K562 (cell line): ENCODE measurements around the gene WDR54. TPM values are rescaled to one million over a fixed set of nuclear protein-coding genes. Genes with fewer than 3 reads are reported as not detected.

ENCODE experiments used
- ATAC-seq: fragments of 200-7000 bp; cut with Tn5 transposase; 3 replicates; pipeline ENCODE4 v1.9.1; 2020; ENCODE audit warnings: moderate library complexity
- BruUV-seq: library from RNA; stranded (reverse); fragments of 400-500 nt; replicated peaks from 2 replicates; lab custom pipeline; 2021; lab: Mats Ljungman, UMichigan
- CTCF ChIA-PET: fragments of 300-600 bp; formaldehyde crosslinking; extraction: SDS; loops from one replicate; lab custom pipeline; 2021; ENCODE audit warnings: low intra/inter-chr PET ratio; lab: Yijun Ruan, JAX
- POLR2A ChIA-PET: fragments of 300-600, 350-650 bp; sonication (Branson Sonifier 250); formaldehyde crosslinking; extraction: SDS; loops from one replicate; lab custom pipeline; 2021; ENCODE audit warnings: antibody characterized with exemption, inconsistent platforms; lab: Yijun Ruan, JAX
- DNase-seq, 4 experiments: peaks; one replicate each; pipeline versions ENCODE4 v3.0.0 to v3.0.0-alpha.2; 2011 to 2018; ENCODE audit warnings: low spot score in 3 of 4, mixed read lengths in 3 of 4; ENCODE audit errors: extremely low read depth in 1 of 4
- FAIRE-seq: peaks from 2 replicates; lab custom pipeline; 2011; peaks lifted over from hg19 to GRCh38; lab: Jason Lieb, UNC
- H2AFZ ChIP-seq: 2 replicates; pipeline ENCODE4 v1.6.0; 2011; ENCODE audit warnings: low read depth, low read length, control low read depth, inconsistent platforms
- H3K27ac ChIP-seq: fragments of 200-600 bp; 3 replicates; pipeline ENCODE4 v1.8.0; 2011; ENCODE audit warnings: low read depth, mild to moderate bottlenecking, control low read depth, inconsistent platforms, low read length, moderate library complexity, mixed read lengths; ENCODE audit errors: extremely low read depth
- H3K27me3 ChIP-seq, 2 experiments: fragments of 300-600 bp in 1 of 2; 2 replicates in 1 of 2; 3 replicates in 1 of 2; pipeline versions ENCODE4 v1.6.0 to v1.8.0; 2011; ENCODE audit warnings: inconsistent platforms in 2 of 2, low read length in 2 of 2, mild to moderate bottlenecking in 1 of 2, mixed read lengths in 1 of 2, moderate library complexity in 1 of 2; ENCODE audit not compliant: control insufficient read depth in 2 of 2, insufficient read depth in 2 of 2
- H3K36me3 ChIP-seq: fragments of 300-600 bp; 3 replicates; pipeline ENCODE4 v1.8.0; 2011; ENCODE audit warnings: mild to moderate bottlenecking, low read length, inconsistent platforms; ENCODE audit not compliant: control insufficient read depth, insufficient read depth
- H3K4me1 ChIP-seq, 2 experiments: fragments of 200-600 bp in 1 of 2; replicated peaks in 1 of 2; 2 replicates in 1 of 2; 3 replicates in 1 of 2; pipeline versions ENCODE4 v1.5.1 to v1.8.0; 2011; ENCODE audit warnings: inconsistent platforms in 2 of 2, low read length in 2 of 2, mild to moderate bottlenecking in 1 of 2, mixed read lengths in 1 of 2, moderate library complexity in 1 of 2; ENCODE audit not compliant: control insufficient read depth in 2 of 2, insufficient read depth in 2 of 2
- H3K4me2 ChIP-seq: 2 replicates; pipeline ENCODE4 v1.6.1; 2011; ENCODE audit warnings: low read length, control low read depth, inconsistent platforms, mixed read lengths; ENCODE audit not compliant: insufficient read depth
- H3K4me3 ChIP-seq: fragments of 200-600 bp; sonication (generic), shearing (Covaris generic); 2 replicates; pipeline ENCODE4 v1.5.1; 2016; ENCODE audit warnings: control low read depth, inconsistent platforms
- H3K79me2 ChIP-seq: fragments of 200-600 bp; 3 replicates; pipeline ENCODE4 v1.8.0; 2011; ENCODE audit warnings: low read length, inconsistent platforms; ENCODE audit not compliant: control insufficient read depth, insufficient read depth
- H3K9ac ChIP-seq, 2 experiments: 2 replicates each; pipeline versions ENCODE4 v1.6.0 to v1.6.1; 2011; ENCODE audit warnings: low read depth in 2 of 2, low read length in 2 of 2, control low read depth in 1 of 2, inconsistent platforms in 1 of 2, mild to moderate bottlenecking in 1 of 2, mixed read lengths in 1 of 2; ENCODE audit not compliant: insufficient read depth in 1 of 2
- H3K9me1 ChIP-seq: one replicate; pipeline ENCODE4 v1.6.0; 2011; ENCODE audit warnings: inconsistent platforms, mild to moderate bottlenecking, low read length, moderate library complexity; ENCODE audit not compliant: control insufficient read depth, insufficient read depth
- H3K9me3 ChIP-seq: replicated peaks from 2 replicates; pipeline ENCODE4 v1.5.1; 2011; ENCODE audit warnings: low read depth, low read length, inconsistent platforms; ENCODE audit not compliant: control insufficient read depth, insufficient read depth
- H4K20me1 ChIP-seq: replicated peaks from 2 replicates; pipeline ENCODE4 v1.6.1; 2011; ENCODE audit warnings: low read length, inconsistent platforms, mixed read lengths; ENCODE audit not compliant: control insufficient read depth, insufficient read depth
- DPF2 ChIP-seq: fragments of 450-650 bp; IDR thresholded peaks from 2 replicates; pipeline ENCODE4 v1.6.1; 2016
- ILF3 ChIP-seq: fragments of 450-650 bp; IDR thresholded peaks from 2 replicates; pipeline ENCODE4 v1.6.1; 2018; ENCODE audit warnings: antibody characterized with exemption, mild to moderate bottlenecking, moderate library complexity, borderline replicate concordance
- PCBP1 ChIP-seq: fragments of 200-400 bp; formaldehyde crosslinking; IDR thresholded peaks from 2 replicates; pipeline ENCODE4 v1.6.1; 2018; ENCODE audit warnings: mild to moderate bottlenecking, low read depth, low read length; ENCODE audit not compliant: poor library complexity, severe bottlenecking
- PRMT5 ChIP-seq: sonication (generic); formaldehyde crosslinking; IDR thresholded peaks from 2 replicates; pipeline ENCODE4 v1.5.0; 2020; ENCODE audit warnings: missing genetic modification reagents
- RB1 ChIP-seq: fragments of 450-650 bp; IDR thresholded peaks from 2 replicates; pipeline ENCODE4 v1.6.1; 2017; ENCODE audit warnings: low read depth, mild to moderate bottlenecking
- SIX5 ChIP-seq, 2 experiments: IDR thresholded peaks; 2 replicates each; pipeline ENCODE4 v1.6.1; 2011; ENCODE audit warnings: low read length in 2 of 2, borderline replicate concordance in 1 of 2, low read depth in 1 of 2, mild to moderate bottlenecking in 1 of 2, moderate library complexity in 1 of 2; ENCODE audit not compliant: insufficient read depth in 1 of 2
- SRF ChIP-seq, 2 experiments: fragments of 250-450, 450-650 bp in 1 of 2; sonication (Bioruptor Pico) in 1 of 2; sonication (generic) in 1 of 2; formaldehyde crosslinking; IDR thresholded peaks; 2 replicates each; pipeline versions ENCODE4 v1.5.0 to v1.5.1; 2020 to 2022; ENCODE audit warnings: mild to moderate bottlenecking in 1 of 2, missing genetic modification reagents in 1 of 2
- TRIM25 ChIP-seq: fragments of 450-650 bp; IDR thresholded peaks from 2 replicates; pipeline ENCODE4 v1.7.0; 2016; ENCODE audit warnings: borderline replicate concordance
- U2AF1 ChIP-seq: fragments of 200-400 bp; formaldehyde crosslinking; optimal IDR thresholded peaks from 2 replicates; pipeline ENCODE3; 2017; ENCODE audit warnings: mild to moderate bottlenecking, low read depth, low read length, moderate library complexity
- YY1 ChIP-seq, 3 experiments: IDR thresholded peaks; 2 replicates each; pipeline ENCODE4 v1.6.1; 2011; ENCODE audit warnings: low read length in 2 of 3, mild to moderate bottlenecking in 2 of 3, moderate library complexity in 2 of 3, borderline replicate concordance in 1 of 3, control low read depth in 1 of 3, low read depth in 1 of 3; ENCODE audit not compliant: insufficient read depth in 3 of 3, insufficient replicate concordance in 2 of 3, control insufficient read depth in 1 of 3, insufficient read length in 1 of 3; ENCODE audit errors: extremely low read depth in 1 of 3
- ZBTB43 ChIP-seq: sonication (generic); formaldehyde crosslinking; IDR thresholded peaks from 2 replicates; pipeline ENCODE4 v1.8.0; 2023; ENCODE audit warnings: mild to moderate bottlenecking, missing genetic modification reagents
- ZNF316 ChIP-seq: fragments of 450-650 bp; IDR thresholded peaks from 2 replicates; pipeline ENCODE4 v1.6.1; 2016
- ZNF347 ChIP-seq: fragments of 450-650 bp; formaldehyde crosslinking; IDR thresholded peaks from 2 replicates; pipeline ENCODE4 v1.4.0; 2020; ENCODE audit warnings: low read depth, mild to moderate bottlenecking, moderate library complexity
- WGBS: fragments of 100-300 bp; shearing (Covaris generic); methylation state at CpG from one replicate; pipeline ENCODE4 v1.1.6; 2016; ENCODE audit warnings: low coverage, mixed read lengths; ENCODE audit not compliant: insufficient coverage; ENCODE audit errors: missing lambda C conversion rate; 5-methylcytosine and 5-hydroxymethylcytosine counted together
- in situ Hi-C: fragments of 300-500 bp; cut with MboI; formaldehyde crosslinking; loops from 4 replicates; pipeline ENCODE4 v1.15.0; 2018; ENCODE audit warnings: inconsistent platforms, mixed read lengths
- intact Hi-C: fragments of 100-400 bp; cut with micrococcal nuclease; formaldehyde crosslinking; loops from 2 replicates; pipeline ENCODE4 v1.14.2; 2022
- polyA plus RNA-seq, 8 experiments: library from polyadenylated mRNA; depleted of rRNA in 4 of 8; stranded (reverse) in 5 of 8; unstranded in 3 of 8; fragments of >200 nt; fragmentation: Nextera tagmentation in 2 of 8; fragmentation: Illumina TruSeq in 1 of 8; extraction: Ambion mirVana in 2 of 8; extraction: Trizol in 1 of 8; gene quantifications; 2 replicates each; pipeline versions ENCODE4 v1.2.1 to v1.2.3, GENCODE V29; 2011 to 2014; ENCODE audit warnings: inconsistent platforms in 1 of 8, missing spikeins in 1 of 8
- total RNA-seq, 7 experiments: library from RNA; depleted of rRNA in 6 of 7; stranded (reverse); fragments of >200 nt in 6 of 7; fragmentation: Illumina TruSeq in 2 of 7; extraction: Trizol in 2 of 7; gene quantifications; 2 replicates each; pipeline versions ENCODE4 v1.2.1 to v1.2.3, GENCODE V29; 2011 to 2021; ENCODE audit warnings: low replicate concordance in 1 of 7

The WDR54 gene
- total and polyA plus RNA-seq, 9 of the 15 experiments (the other 6 are each of a cell fraction or from before 2014, with no cell fraction given), result 5.2 to 15.2 (median 7.4) TPM

GRCh38 chr2:74439803-74440377 lies 18.4 kb downstream of the WDR54 start (continued):
- TF ChIP-seq TRIM25, result 0 out of 2 replicates have a peak, but pooled peaks have one; percentile 64

- peak overlapping the region; percentile 87 for H3K4me2 ChIP-seq
- peak; percentile 87 for FAIRE-seq
- no peaks in the 10 kb centered on the region for H3K36me3 ChIP-seq
- peak overlapping the region; percentile 98 for H2AFZ ChIP-seq
- WGBS, result 36% methylated on average over 37 of the region's 45 CpGs
- no peaks in the 10 kb centered on the region for H3K9me3 ChIP-seq
- peak overlapping the region; percentile 41 for H3K4me3 ChIP-seq
- no peaks in the 10 kb centered on the region for H3K79me2 ChIP-seq
- H3K9ac ChIP-seq, result peak overlapping the region; percentile 65 to 94
- TSS peak; percentile 79 for BruUV-seq
- peak; percentile 92 to 99 (median 98) for DNase-seq
- H3K9me1 ChIP-seq, result no peaks in the 10 kb centered on the region
- H3K4me1 ChIP-seq, result peaks cover 22 to 45% of the 10 kb centered on the region in 2 experiments; a peak in 4 of 5 replicates
- ChIA-PET CTCF (no interaction called here), POLR2A (interaction anchor here (0.5 to 1.7 kb wide), 8 partner anchors 9 to 614 kb away, joined by 3 to 9 read pairs (median 4); partner anchors contain the start of gene INO80B)
- peak; percentile 100 for ATAC-seq
- H4K20me1 ChIP-seq, result no peaks in the 10 kb centered on the region
- in situ Hi-C loops, result no loop called here
- H3K27me3 ChIP-seq, result no peaks in the 10 kb centered on the region
- intact Hi-C loops, result no loop called here
- H3K27ac ChIP-seq, result peak overlapping the region; percentile 71
- TF ChIP-seq PCBP1, result peak; percentile 58
- TF ChIP-seq SIX5 (IDR thresholded peaks at IDR 0.05; ENCODE audit: borderline replicate concordance in 1 of 2, insufficient read depth in 1 of 2, low read depth in 1 of 2, low read length in 2 of 2), result no peak
- TF ChIP-seq PRMT5, result no peak
- TF ChIP-seq SRF (CRISPR knock-in tag; IDR thresholded peaks at IDR 0.05), result no peak
- no peak for TF ChIP-seq ZBTB43 (CRISPR knock-in tag)
- 0 out of 2 replicates have a peak, but pooled peaks have one; percentile 25 for TF ChIP-seq RB1
- TF ChIP-seq U2AF1, result no peak
- TF ChIP-seq ILF3, result no peak
- no peak for TF ChIP-seq ZNF316
- peak in 2 of 3 experiments; percentile 39 to 54 for TF ChIP-seq YY1 (IDR thresholded peaks at IDR 0.05; ENCODE audit: borderline replicate concordance in 1 of 3, control insufficient read depth in 1 of 3, extremely low read depth in 1 of 3, insufficient read depth in 3 of 3, insufficient read length in 1 of 3, insufficient replicate concordance in 2 of 3, low read depth in 1 of 3, low read length in 2 of 3)
- TF ChIP-seq DPF2, result peak; percentile 30
- no peak for TF ChIP-seq ZNF347 (CRISPR knock-in tag)
Observed at GRCh38 chr2:74440378-74441169, 19.0 kb downstream of the WDR54 start.
